ENCODE results near the gene PCNX3. TPM values are rescaled to one million over a fixed set of nuclear protein-coding genes. Genes with fewer than 3 reads are reported as not detected.
A peak's percentile ranks its signal among the peaks of the same experiment; 100 is the strongest.

PCNX3 gene
- total and polyA plus RNA-seq, 2 donors (not counting 3 experiments of a cell fraction or from before 2014, with no cell fraction given), result 42.6 to 53.9 TPM

DNA sequence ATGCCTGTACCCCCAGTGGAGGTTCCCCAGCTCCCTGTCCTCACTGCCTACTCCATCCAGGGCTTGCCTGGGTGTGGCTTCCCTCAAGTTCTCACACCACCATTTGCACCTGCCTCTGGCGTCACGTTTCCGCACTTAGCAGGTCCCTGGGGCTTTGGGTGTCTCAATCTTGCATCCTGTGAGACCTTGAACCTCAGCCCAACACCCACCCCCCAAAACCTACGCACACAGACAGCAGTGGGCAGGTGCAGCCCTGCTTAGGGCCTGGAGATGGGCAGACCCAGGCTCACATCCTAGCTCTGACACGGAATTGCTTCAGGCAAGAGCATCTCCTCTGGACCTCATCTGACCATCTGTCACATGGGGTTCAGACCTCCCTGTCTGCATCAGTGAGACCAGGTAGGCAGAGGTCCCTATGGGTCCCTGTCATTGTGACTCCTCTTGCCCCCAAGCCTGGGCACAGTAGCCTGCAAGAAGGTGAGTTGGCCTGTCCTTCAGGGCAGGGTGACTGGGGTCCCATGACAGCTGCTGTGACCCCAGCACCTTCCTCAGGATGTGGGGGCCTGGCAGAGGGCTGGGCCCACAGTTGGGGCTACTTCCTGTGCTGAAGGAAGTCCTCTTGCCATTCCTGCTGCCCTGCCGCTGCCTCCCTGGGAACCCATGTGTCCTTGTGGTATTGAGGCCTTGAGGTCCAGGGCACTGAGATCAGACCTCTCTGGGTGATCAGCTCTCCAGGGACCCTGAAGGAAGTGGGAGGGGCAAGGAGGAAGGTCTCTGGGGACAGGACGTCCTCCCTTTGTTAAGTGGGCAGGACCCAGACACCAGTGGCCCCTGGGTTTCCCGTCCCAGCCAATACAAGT, 24.3 kb downstream of the PCNX3 start:
- Histone ChIP-seq H3K79me2 (ENCODE audit: control insufficient read depth, insufficient read depth, low read length) (peaks cover 16% of the 10 kb centered on the region), H3K9ac (replicated peaks; ENCODE audit: extremely low read depth, insufficient read depth, low read length) (no peak overlapping the region), H2AFZ (ENCODE audit: low read depth, low read length) (no peak overlapping the region), H3K4me3 (replicated peaks in 1 of 3; ENCODE audit: insufficient read depth in 1 of 3, low read depth in 1 of 3, low read length in 3 of 3) (no peak overlapping the region), H3K27me3 (ENCODE audit: control insufficient read depth in 2 of 2, insufficient read depth in 2 of 2, low read length in 2 of 2) (no peaks in the 10 kb centered on the region), H3K9me3 (replicated peaks; ENCODE audit: control insufficient read depth, insufficient read depth, low read length) (no peaks in the 10 kb centered on the region), H4K20me1 (replicated peaks; ENCODE audit: control insufficient read depth, extremely low read depth, insufficient read depth, low read length) (no peaks in the 10 kb centered on the region), H3K9me1 (replicated peaks; ENCODE audit: control insufficient read depth, extremely low read depth, insufficient read depth, low read length) (no peaks in the 10 kb centered on the region), H3K4me2 (ENCODE audit: insufficient read depth, low read length) (peak overlapping the region; percentile 44), H3K27ac (ENCODE audit: insufficient read depth, low read depth, low read length) (peak overlapping the region; percentile 48), H3K36me3 (ENCODE audit: control insufficient read depth in 2 of 2, extremely low read depth in 1 of 2, insufficient read depth in 2 of 2, low read length in 2 of 2) (peaks cover 6 to 24% of the 10 kb centered on the region in 2 experiments), H3K4me1 (ENCODE audit: control insufficient read depth, extremely low read depth, insufficient read depth, low read length) (peaks cover 48% of the 10 kb centered on the region)
- peak; percentile 26 for TF ChIP-seq POLR2A (IDR thresholded peaks at IDR 0.05; ENCODE audit: low read depth, low read length)
- TF ChIP-seq POLR2AphosphoS5 (IDR thresholded peaks at IDR 0.05; ENCODE audit: insufficient read depth, low read depth, low read length), result peak; percentile 56
- TF ChIP-seq GATA2 (IDR thresholded peaks at IDR 0.05; ENCODE audit: insufficient read depth, insufficient read length, low read depth, low read length), result no peak
- TF ChIP-seq EZH2 (IDR thresholded peaks at IDR 0.05; ENCODE audit: borderline replicate concordance, low read depth, low read length, severe bottlenecking), result no peak
- TF ChIP-seq, protein P1, sequence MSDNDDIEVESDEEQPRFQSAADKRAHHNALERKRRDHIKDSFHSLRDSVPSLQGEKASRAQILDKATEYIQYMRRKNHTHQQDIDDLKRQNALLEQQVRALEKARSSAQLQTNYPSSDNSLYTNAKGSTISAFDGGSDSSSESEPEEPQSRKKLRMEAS (IDR thresholded peaks at IDR 0.05; ENCODE audit: insufficient read depth, insufficient read length), result no peak
- ChIA-PET POLR2A (no interaction called here), CTCF (interaction anchor here (0.8 to 2.3 kb wide), 3 partner anchors 14 to 140 kb away, joined by 3 to 24 read pairs (median 3); no protein-coding TSS in a partner anchor)
- FAIRE-seq (peak; percentile 87), DNase-seq (ENCODE audit: low read depth, low spot score) (peak; percentile 17)
- dilution Hi-C loops (cut with MboI; ENCODE audit: extremely low pct_ligation_motif_present, low sequenced_read_pairs), result no loop called here
- BruUV-seq (replicated peaks), result no TSS peak
- intact Hi-C loops (cut with micrococcal nuclease), result loop anchor here (5.0 kb wide), 1 partner anchor 347 kb away; no protein-coding TSS in a partner anchor
